Stimulated activated CD4-positive, alpha-beta T cell treated with anti-CD3 and anti-CD28 coated beads, Interleukin-1b, Interleukin-23, amount 100 ng/mL, for 4 hours (primary cell): Measurements from ENCODE around the gene HDLBP.

Experiments
- DNase-seq, 2 donors: peaks; one replicate each; pipeline ENCODE4 v3.0.0-alpha.2; 2020; ENCODE audit warnings: low read depth in 2 of 2

Gene HDLBP, protein sequence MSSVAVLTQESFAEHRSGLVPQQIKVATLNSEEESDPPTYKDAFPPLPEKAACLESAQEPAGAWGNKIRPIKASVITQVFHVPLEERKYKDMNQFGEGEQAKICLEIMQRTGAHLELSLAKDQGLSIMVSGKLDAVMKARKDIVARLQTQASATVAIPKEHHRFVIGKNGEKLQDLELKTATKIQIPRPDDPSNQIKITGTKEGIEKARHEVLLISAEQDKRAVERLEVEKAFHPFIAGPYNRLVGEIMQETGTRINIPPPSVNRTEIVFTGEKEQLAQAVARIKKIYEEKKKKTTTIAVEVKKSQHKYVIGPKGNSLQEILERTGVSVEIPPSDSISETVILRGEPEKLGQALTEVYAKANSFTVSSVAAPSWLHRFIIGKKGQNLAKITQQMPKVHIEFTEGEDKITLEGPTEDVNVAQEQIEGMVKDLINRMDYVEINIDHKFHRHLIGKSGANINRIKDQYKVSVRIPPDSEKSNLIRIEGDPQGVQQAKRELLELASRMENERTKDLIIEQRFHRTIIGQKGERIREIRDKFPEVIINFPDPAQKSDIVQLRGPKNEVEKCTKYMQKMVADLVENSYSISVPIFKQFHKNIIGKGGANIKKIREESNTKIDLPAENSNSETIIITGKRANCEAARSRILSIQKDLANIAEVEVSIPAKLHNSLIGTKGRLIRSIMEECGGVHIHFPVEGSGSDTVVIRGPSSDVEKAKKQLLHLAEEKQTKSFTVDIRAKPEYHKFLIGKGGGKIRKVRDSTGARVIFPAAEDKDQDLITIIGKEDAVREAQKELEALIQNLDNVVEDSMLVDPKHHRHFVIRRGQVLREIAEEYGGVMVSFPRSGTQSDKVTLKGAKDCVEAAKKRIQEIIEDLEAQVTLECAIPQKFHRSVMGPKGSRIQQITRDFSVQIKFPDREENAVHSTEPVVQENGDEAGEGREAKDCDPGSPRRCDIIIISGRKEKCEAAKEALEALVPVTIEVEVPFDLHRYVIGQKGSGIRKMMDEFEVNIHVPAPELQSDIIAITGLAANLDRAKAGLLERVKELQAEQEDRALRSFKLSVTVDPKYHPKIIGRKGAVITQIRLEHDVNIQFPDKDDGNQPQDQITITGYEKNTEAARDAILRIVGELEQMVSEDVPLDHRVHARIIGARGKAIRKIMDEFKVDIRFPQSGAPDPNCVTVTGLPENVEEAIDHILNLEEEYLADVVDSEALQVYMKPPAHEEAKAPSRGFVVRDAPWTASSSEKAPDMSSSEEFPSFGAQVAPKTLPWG (N-terminal part only)

DNA sequence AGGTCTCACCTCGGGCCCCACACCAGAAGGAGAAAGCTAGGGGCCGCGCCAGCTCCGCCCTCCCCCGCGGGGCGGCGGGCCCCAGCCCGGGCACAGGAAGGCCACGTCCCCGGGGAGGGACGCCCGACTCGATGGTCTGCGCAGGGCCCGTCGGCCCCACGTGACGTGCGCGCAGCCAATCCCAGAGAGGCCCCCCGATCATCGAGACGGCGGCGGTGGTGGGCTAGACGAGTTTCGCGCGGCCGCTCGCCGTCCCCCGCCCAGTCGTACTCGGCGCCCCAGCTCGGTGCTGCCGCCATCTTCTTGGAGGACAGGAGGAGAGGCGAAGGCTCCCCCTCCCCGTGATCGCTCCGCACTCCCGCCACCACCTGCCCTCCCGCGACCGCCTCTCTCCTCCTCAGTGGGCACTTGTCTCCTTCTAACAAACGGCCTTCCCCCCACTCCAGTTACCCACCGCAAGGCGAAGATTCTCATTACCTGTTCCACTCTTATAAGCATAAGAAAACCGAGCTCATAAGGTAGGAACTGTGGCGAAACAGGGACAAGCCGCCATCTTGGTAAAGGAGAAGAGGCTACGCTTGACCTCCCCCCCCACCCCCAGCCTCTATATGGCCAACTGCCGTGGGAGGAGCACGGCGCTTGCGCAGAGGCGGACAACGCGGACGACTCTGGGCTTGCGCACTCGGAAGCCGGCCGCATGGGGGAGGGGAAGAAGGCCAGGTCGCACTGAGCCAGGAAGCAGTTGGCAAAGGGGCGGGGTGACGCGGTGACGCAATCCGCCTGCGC, at the start of gene HDLBP:
Gene HDLBP (minus strand): TSS at position 580 of the 786 bp plus-strand sequence. CDS start 48,803 bp downstream, outside the sequence.
- peak; percentile 100 for DNase-seq

DNA sequence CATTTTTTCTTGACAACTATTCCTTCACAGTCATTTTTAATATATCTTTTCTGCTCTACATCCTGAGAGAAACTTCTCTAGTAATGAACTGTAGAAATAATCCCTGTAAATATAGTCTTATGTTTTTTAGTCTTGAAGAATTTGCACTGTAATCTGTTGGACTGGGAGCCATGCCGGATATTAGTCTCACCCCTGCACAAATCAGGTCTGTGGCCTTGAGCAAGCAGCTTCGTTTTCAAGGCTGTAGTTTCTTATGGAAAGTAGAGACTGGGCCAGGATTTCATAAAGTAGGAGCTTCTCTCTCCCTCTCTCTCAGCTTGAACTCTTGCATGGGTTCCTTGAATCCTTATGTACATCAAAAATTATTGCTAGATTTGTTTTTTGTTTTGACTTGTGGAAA, 49.3 kb upstream of the HDLBP start:
- no peak for DNase-seq

DNA sequence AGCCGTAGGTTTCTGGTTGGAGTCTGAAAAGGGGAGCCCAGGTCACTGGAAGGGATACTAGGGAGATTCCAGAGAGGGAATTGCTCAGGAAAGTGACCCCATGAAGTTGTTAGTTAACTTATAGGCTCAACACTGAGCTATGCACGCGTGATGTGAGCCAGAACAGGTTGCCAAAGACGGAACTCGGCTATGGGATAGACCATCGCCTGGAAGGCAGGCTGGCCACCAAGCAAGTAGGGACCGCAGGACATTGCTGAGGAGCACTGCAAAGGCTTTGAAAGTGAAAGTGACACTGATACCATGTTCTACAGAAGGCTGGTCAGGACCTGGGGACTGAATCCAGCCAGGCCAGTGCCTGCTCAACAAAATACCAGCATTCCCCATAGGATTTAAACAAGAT, 48.0 kb upstream of the HDLBP start:
- DNase-seq: no peak

DNA sequence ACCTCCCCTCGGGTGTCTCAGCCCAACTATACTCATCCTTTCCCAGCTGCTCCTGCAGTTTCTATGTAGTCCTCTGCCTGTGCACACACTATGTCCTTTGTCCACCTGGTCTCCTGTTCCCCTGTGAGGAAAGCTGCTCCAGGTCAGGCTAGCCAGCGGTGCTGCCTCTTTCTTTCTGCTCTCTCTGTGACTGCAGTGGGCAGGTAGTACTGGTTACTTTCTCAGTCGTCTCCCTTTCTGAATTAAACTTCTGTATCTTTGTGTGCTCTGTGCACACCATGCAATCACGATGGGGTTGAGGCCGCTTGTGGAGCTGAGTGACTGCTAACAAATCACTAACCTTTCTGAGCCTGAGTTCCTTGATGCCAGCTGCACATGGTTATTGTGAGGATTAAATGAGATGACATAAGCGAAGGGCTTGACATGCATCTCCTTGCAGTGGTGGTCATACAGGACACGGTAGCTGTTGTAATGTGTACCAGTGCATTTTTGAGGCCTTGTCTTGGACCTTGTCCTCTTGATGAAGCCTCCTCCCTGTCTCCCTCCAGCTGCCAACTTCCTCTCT, 44.1 kb upstream of the HDLBP start:
- DNase-seq: no peak

DNA sequence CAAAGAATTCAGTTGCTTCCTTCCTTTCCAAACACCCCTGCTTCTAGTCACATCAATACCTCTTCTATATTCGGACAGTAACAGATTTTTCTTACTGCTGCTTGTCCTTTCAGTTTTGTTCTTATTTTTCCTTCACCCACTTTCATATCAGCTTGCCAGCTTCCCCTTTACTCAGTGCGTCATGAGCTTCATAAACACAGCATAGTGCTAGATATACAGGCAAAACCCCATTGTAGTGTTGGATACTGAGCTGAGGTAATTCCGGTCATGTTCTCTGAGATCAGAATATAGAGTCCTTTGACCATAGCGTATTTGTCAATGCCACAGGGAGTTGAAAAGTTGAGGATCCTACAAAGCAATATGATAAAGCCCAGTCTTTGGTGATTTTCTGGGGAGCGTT, 43.0 kb upstream of the HDLBP start:
- no peak for DNase-seq

DNA sequence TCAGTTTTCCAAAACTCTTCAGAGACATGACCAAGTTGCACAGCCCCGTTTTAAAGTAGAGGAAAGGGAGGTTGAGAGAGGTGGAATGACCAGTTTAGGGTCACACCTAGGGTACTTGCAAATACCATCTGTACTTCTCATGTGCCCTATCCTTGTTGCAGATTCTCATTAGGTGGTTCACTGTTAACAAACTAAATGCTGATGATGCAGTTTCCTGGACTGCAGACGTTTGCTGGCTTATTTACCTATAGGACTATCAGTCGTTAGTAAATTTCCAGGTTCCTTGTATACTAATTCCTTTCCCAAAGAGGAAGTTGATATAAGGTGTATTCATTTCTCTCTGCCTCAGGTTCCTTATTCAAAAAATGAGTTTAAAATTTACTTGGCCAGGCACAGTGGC, 42.1 kb upstream of the HDLBP start:
- DNase-seq: no peak

DNA sequence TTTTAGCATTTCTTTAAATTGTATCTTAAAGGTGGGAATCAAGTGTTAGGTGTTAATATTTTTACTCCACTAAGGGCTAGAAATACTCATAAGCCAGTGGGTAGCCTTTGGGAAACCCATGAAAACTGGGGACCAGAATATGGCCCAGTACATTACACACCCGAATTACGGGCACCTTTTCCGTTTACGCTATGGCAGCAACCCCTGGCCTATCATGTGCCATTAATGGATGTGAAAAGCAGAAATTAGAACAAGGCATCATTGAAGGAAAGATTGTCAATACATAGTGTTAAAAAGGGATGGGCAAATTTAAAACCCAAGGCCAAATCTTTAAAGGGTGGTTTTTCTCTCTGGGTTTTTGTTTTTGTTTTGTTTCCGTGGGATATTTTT, 41.4 kb upstream of the HDLBP start:
- no peak for DNase-seq

DNA sequence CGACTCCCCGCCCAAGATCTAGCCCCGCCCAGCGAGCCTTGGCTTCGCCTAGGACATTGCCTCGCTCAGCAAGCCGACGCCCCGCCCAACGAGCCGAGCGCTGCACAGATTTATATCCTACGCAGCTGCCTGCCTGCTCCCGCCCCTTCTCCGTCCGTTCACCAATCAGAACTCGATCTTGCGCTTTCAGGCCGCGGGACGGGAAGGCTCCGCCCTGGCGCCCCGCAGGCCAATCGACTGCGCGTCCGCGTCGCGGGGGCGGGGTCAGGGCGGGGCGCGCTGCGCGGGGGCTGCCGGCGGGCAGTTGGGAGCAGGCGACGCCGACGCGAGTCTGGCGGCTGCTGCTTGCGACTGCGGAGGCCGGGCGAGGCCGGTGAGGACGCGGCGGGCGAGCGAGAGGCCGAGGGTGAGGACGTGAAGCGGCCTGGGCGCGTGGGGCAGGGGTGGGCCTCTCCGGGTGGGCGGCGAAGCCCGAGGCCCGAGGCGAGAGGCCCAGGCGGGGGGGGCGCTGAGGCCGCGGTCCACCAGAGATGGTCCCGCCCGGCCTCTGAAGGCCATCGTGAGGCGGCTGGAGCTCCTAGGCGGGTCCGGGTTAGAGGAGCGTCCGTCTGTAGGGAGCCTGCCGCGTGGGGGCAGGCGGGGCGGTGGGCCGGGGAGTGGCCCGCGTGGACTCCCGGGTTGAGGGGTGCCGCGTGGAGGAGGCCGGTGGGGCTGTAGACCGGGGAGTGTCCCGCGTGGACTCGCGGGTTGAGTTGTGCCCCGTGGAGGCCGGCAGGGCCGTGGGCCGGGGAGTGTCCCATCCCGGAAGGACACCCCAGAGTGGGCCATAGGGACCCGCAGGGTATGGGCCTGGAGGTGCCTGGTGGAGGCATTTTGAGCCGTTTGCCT, 40.8 kb upstream of the HDLBP start, which contains the start of gene FARP2:
Gene FARP2 (plus strand): TSS at position 303 of the 888 bp plus-strand sequence. CDS start 16,823 bp downstream, outside the sequence.
- peak; percentile 95 for DNase-seq

DNA sequence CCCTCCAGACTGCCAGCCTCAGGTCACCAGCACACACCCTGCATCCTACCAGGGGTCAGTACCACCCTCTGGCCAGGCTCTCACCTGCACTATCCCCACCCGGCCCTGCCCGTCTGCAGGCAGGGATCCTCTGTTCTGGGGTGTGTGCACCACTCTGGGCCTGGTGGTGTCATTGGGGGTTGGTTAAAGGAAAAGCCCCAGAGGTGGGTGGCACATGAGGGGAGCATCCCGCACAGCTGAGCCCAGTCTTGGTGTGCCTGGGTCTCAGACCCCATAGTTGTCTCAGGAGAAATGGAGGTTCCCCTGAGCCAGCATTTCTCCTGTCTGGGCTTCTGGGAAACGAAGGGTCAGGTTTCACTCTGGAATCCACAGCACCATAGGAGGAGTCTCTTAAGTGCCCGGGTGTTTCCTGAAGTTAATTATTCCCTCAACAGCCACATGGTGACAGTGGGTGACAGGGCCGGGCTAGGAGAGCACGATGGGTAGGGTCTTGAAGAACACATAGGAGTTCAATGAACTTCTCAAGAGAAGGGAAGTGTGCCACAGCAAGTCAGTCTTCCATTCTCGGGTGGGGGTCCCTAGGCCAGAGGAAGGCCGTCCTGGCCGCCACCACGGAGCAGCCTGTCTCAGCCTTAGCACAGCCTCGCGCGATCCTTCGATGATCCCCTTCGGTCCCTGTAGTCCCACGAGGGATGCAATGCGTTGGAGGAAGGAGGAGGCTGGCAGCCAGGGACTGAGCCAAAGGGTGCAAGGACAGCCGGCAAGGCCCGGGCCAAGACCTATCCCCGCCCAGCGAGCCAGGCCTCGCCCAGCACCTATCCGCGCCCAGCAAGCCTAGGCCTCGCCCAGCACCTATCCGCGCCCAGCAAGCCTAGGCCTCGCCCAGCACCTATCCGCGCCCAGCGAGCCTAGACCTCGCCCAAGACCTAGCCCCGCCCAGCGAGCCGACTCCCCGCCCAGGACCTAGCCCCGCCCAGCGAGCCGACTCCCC, 39.5 kb upstream of the HDLBP start:
- peak; percentile 38 to 60 for DNase-seq

DNA sequence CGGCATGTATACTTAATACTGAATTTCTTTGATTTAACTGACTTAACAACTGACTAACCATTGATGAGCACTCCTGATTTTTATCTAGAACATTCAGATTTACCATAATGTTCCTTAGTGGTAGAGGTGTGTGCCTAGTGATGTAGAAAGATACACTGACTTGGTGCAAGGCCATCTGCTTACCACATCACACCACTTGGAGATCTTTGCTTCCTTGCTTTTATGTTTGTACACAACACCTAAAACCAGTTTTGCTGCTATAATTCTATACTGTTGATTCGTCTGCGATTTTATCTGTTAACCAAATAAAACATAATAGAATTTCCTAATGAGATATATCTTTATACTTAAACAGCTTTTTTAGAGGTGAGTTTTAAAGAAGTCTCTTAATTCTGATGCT, 36.8 kb upstream of the HDLBP start:
- no peak for DNase-seq

DNA sequence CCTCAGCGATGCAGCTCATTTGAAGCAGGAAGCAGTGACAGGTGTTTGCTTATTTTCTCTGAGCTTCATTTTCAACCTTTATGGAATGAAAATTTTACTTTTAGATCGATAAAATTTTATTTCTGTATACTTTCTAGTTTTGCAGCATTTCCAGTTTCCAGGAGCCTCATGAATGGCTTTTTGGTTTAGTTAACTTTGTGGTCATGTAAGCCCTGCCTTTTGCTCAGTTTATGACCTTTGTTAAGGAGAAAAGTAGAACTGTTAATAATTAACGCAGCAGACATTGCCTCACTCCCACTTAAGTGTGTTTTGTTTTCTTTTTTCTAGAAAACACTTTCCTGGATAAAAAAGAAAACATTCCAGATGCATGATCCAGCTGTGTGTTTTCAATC, 36.2 kb upstream of the HDLBP start:
- DNase-seq: no peak

DNA sequence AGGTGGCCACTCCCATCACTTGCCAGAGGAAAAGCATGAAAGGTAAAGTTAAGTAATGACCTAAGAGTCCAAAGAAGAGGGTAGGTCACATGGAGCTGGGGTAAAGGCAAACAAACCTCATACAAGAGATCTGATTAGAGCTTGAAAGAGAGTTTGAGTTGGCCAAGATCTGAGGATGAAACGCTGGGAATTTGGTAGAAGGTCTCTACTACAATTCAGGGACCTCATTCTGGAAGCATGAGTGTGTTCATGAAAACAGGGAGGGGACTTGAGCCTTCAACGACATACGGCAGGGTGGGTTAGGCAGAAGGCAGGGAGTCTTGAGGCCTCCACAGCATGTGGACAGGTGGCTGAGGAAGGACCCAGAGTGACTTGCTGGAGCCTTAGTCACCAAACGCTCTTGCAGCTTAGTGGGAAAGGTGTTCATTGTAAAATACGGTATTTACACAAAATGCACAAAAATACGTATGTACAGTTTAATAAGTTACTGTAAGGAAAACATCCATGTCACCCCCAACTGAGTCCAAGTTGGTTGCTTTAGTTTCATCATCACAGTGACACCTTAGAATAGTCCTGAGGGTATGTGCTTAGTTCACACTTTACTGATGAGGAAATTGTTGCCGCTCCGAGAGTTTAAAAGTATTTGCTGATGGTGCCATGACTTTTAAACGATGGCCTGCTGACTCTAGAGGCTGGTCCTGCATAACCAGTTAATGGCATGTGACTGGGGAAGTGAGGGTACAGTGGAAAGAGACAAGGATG, 35.6 kb upstream of the HDLBP start:
- DNase-seq: no peak

DNA sequence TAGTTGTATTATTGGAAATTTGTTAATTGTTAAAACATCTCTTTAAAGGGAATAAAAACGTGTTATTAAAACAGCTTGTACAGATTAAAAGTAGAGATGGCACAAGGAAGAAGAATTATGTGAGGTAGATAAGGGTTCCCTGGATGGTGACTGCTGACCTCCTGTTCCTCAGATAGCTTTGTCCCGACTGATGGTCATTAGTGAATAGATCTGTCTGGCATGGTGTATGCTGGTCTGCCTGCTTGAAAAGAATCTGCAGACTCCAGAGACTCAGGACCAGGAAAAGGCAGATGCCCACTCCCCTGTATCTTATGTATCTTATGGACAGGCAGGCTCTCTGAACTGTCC, 35.0 kb upstream of the HDLBP start:
- no peak for DNase-seq

DNA sequence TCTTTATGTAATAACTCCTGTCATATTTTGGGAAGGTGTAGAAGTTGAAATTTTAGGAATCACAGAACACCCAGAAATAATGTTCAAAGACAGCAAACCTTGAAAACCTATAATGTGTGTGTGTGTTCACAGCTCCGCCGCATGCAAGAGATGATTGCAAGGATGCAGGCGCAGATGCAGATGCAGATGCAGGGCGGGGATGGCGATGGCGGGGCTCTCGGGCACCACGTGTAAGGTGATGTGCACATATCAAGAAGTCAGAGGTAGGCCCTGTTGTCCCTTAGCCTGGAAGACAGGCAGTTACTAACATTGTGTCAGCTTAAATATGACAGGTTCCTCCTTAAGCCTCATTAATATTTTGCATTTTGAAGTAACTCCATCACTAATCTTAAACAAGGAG, 34.5 kb upstream of the HDLBP start:
- no peak for DNase-seq

DNA sequence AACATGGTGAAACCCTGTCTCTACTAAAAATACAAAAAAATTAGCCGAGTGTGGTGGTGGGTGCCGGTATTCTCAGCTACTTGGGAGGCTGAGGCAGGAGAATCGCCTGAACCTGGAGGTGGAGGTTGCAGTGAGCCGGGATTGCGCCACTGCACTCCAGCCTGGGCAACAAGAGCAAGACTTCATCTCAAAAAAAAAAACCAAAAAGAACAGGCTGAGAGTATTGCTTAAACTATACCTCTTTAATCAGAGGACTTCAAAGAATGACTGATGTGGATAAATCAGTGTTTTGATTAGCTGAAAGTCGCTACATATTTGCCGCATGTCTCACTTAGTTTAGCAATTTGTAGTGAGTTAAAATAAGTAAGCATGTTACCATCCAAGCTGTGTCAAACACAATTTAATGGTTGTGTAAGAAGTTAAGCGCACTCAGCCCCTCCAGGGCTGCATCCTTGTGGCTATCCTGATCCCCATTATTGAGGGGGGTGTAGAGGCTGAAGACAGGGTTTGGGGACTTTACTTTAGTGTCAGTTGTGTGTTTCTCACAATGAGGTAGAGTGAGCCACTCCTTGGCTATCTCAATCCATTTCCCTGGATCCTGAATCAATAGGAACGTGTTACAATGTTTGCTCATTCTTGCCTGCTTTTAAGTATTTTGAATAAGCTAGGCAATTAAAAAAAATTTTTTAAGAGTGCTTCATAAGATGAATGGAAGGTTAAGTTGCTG, 29.6 kb upstream of the HDLBP start:
- no peak for DNase-seq

DNA sequence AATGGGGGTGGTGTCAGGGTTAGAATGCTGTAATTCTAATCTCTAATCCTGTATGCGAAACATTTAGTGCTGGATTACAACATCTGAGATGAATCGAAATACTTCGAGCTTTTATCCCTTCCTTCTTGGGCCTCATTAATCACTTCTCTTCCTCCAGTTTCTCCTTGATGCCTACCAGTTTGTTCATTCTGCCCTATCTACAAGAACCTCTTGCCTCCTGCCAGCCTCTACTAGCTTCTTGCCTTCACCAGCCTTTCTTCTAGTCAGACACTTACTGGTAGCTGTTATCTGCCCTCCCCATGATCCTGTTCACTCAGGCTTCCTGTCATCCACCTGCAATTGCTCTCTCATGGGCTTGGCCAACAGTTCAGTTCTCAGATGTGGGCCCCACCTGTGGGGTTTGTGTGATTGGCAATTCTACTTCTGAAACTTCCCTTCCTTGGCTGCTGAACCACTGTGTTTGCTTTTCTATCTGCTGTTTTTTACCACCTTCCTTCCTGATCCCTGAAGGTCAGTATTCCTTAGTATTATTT, 25.2 kb upstream of the HDLBP start:
- no peak for DNase-seq
